ENCODE results near the gene ADK.
"Not testable (repeated sequence)": the region's sequence is repeated elsewhere in the genome, so short reads cannot be mapped to it uniquely, and the experiment has no call there.

ADK gene

DNA sequence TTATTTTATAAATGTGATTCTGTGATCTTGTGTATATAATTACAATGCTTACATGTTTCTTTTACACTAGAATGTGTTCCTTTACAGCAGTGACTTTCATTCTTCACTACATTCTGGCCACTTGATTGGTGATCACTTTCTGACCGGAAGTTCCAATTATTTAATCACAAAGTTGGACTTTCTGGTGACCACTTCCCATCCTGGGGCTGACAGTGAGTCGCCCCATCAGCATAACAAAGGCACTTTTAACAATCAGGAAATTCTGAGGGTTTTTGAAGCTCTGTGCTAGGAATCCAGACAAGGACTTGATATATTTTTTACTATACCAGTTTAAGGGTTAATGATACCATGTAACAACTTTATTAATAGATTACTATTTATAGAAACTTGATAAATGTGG is 393.1 kb downstream of the ADK start:
- DNase-seq (ENCODE audit: low read depth), result no peak
- TF ChIP-seq, protein P1, sequence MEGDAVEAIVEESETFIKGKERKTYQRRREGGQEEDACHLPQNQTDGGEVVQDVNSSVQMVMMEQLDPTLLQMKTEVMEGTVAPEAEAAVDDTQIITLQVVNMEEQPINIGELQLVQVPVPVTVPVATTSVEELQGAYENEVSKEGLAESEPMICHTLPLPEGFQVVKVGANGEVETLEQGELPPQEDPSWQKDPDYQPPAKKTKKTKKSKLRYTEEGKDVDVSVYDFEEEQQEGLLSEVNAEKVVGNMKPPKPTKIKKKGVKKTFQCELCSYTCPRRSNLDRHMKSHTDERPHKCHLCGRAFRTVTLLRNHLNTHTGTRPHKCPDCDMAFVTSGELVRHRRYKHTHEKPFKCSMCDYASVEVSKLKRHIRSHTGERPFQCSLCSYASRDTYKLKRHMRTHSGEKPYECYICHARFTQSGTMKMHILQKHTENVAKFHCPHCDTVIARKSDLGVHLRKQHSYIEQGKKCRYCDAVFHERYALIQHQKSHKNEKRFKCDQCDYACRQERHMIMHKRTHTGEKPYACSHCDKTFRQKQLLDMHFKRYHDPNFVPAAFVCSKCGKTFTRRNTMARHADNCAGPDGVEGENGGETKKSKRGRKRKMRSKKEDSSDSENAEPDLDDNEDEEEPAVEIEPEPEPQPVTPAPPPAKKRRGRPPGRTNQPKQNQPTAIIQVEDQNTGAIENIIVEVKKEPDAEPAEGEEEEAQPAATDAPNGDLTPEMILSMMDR (IDR thresholded peaks at IDR 0.05; ENCODE audit: low read depth, low read length, missing control alignments), result no peak
- no peak overlapping the region for H3K4me3 ChIP-seq (ENCODE audit: low read depth, low read length)

DNA sequence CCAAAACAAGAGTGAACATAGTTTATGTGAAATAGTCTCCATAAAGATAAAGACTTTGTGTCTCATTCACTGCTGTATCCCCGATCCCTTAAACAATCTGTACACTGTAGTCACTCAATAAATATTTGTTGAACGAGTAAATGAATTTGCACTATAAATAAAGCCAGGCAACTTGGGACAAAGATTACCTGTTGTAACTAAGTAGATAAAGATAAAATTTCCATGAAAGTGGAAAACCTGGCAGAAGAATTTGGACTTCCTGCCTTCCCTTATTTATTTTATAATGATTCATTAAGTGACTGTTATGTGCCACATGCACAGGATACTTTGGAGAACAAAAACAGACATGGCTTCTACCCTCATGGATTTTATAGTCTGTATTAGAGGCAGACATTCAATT is 397.7 kb downstream of the ADK start:
- DNase-seq (ENCODE audit: low read depth), result no peak
- no peak overlapping the region for H3K4me3 ChIP-seq (ENCODE audit: low read depth, low read length)
- TF ChIP-seq, protein P1 (IDR thresholded peaks at IDR 0.05; ENCODE audit: low read depth, low read length, missing control alignments), result no peak

DNA sequence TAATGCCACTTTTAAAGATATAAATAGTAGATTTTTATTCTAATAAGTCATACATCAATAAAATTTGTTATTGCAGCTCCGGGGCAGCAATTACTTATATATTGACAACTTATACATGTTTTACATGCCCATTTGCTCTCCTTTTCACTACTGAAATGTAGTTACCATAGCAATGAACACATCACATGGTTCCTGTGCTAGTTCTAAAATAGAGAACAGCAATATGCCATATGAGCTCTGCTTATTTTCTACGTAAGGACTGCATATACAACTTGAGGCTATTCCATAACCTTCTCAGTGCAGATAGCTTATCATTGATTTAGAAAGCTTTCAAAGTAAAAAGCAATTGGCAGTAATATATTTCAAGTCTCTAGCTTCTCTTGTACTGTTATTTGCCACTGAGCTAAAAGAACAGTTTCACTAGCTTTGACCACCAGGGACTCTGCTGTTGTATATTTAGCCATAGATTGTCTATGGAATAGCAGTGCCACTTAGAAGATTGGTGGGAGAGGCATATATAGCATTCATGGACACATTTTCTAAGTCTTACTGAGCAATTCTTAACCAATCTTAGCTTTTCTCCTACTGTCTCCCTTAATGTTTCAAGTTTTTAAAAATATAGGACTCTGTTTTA is 405.2 kb downstream of the ADK start:
- DNase-seq (ENCODE audit: low read depth), result no peak
- H3K4me3 ChIP-seq (ENCODE audit: low read depth, low read length), result no peak overlapping the region
- TF ChIP-seq, protein P1 (IDR thresholded peaks at IDR 0.05; ENCODE audit: low read depth, low read length, missing control alignments), result no peak

DNA sequence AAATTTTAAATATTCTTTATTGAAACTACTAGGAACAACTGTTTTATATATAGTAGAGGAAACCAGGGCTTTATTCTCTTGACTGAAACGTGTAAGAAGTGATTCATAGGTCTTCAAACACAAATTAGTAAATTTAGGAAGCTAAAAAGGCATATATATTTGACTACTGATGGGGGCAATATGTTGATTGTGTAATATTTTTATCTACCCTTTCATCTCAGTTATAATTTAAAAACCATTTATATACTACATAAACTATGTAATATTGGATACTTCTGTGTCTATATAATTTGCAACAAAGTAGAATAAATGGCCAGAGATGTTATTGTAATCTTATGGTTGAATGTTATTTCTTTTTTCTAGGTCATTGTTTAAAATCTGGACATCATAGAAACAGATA is 406.1 kb downstream of the ADK start:
- no peak overlapping the region for H3K4me3 ChIP-seq (ENCODE audit: low read depth, low read length)
- TF ChIP-seq, protein P1 (IDR thresholded peaks at IDR 0.05; ENCODE audit: low read depth, low read length, missing control alignments), result no peak
- DNase-seq (ENCODE audit: low read depth), result no peak

DNA sequence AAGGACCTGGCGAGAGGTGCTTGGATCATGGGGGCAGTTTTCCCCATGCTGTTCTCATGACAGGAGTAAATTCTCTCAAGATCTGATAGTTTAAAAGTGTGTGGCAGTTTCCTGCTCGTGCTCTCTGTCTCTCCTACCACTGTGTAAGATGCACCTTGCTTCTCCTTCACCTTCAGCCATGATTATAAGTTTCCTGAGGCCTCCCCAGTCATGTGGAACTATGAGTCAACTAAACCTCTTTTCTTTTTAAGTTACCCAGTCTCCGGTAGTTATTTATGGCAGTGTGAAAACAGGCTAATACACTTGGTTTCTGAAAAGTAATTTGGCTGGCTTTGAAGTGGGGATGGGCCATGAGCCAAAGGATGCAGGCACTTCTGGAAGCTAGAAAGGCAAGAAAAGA is 407.4 kb downstream of the ADK start:
- no peak overlapping the region for H3K4me3 ChIP-seq (ENCODE audit: low read depth, low read length)
- DNase-seq (ENCODE audit: low read depth), result no peak
- TF ChIP-seq, protein P1 (IDR thresholded peaks at IDR 0.05; ENCODE audit: low read depth, low read length, missing control alignments), result no peak

DNA sequence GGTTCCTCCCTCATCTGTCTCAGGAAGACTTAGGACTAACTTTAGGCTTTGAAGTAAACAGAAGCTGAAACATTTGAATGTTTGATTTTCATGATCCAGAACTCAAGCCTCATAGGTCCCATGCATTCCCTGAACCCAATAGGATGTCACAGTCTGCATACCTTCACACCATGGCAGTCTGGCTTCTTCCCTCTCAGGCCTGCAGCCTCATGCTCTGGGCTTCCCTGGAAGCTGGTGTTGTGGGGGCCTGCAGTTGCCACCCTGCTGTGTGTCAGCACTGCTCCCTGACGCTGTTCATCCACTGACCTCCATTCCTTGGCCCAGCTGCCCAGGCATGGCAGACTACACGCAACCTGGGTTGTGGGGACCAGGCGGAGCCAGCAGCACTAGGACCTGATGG is 407.9 kb downstream of the ADK start:
- no peak overlapping the region for H3K4me3 ChIP-seq (ENCODE audit: low read depth, low read length)
- DNase-seq (ENCODE audit: low read depth), result no peak
- TF ChIP-seq, protein P1 (IDR thresholded peaks at IDR 0.05; ENCODE audit: low read depth, low read length, missing control alignments), result no peak

DNA sequence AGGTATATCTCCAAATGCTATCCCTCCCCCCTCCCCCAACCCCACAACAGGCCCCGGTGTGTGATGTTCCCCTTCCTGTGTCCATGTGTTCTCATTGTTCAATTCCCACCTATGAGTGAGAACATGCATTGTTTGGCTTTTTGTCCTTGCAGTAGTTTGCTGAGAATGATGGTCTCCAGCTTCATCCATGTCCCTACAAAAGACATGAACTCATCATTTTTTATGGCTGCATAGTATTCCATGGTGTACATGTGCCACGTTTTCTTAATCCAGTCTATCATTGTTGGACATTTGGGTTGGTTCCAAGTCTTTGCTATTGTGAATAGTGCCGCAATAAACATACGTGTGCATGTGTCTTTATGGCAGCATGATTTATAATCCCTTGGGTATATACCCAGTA is 417.9 kb downstream of the ADK start:
- not testable (repeated sequence) for H3K4me3 ChIP-seq (ENCODE audit: low read depth, low read length); DNase-seq (ENCODE audit: low read depth)

DNA sequence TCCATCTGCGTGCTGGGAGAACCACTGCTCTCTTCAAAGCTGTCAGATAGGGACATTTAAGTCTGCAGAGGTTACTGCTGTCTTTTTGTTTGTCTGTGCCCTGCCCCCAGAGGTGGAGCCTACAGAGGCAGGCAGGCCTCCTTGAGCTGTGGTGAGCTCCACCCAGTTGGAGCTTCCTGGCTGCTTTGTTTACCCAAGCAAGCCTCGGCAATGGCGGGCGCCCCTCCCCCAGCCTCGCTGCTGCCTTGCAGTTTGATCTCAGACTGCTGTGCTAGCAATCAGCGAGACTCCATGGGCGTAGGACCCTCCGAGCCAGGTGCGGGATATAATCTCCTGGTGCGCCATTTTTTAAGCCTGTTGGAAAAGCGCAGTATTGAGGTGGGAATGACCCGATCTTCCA is 422.5 kb downstream of the ADK start:
- H3K4me3 ChIP-seq (ENCODE audit: low read depth, low read length); DNase-seq (ENCODE audit: low read depth): not testable (repeated sequence)

Measured in GM12864 (cell line).